T-helper 1 cell treated with Interleukin-12 subunit alpha and Interleukin-12 subunit beta and Interleukin-4 antibody, amounts not matched to agents 30 ng/mL and 1 ng/mL, for 36 hours (primary cell): ENCODE results near the gene CHCHD2. TPM values are rescaled to one million over a fixed set of nuclear protein-coding genes. Genes with fewer than 3 reads are reported as not detected.
"Not testable (repeated sequence)": the region's sequence is repeated elsewhere in the genome, so short reads cannot be mapped to it uniquely, and the experiment has no call there.

Experiments used
- intact Hi-C: fragments of 100-400 bp; cut with micrococcal nuclease; formaldehyde crosslinking; loops from one replicate; pipeline ENCODE4 v1.15.1; 2024
- total RNA-seq: library from RNA; stranded (reverse); gene quantifications from 2 replicates; pipeline ENCODE4 v1.2.3, GENCODE V29; 2022

Gene CHCHD2
- 473 and 479 TPM in 2 replicates for total RNA-seq

GRCh38 chr7:56106108-56107073 lies at the start of gene CHCHD2:
TSS of gene CHCHD2 (minus strand) at chr7:56106476. CDS start at chr7:56106413, 63 bp downstream.
- intact Hi-C loops = loop anchor here (1.0 kb wide), 10 partner anchors 42 to 1347 kb away; partner anchors contain the start of genes CCT6A, LANCL2, MRPS17 and PSPH

- intact Hi-C loops = not testable (repeated sequence)
These were observed 24.8 kb upstream of the CHCHD2 start for GRCh38 chr7:56131062-56131461.

GRCh38 chr7:56127241-56127975 lies 21.1 kb upstream of the CHCHD2 start:
- intact Hi-C loops = no loop called here

GRCh38 chr7:56125831-56126230 lies 19.6 kb upstream of the CHCHD2 start:
- intact Hi-C loops = no loop called here

GRCh38 chr7:56124981-56125380 lies 18.7 kb upstream of the CHCHD2 start:
- intact Hi-C loops = no loop called here

- intact Hi-C loops = no loop called here
These were observed 15.2 kb upstream of the CHCHD2 start for GRCh38 chr7:56121440-56121839.

GRCh38 chr7:56115852-56116538 lies 9.7 kb upstream of the CHCHD2 start, which contains the start of gene NUPR2:
TSS of gene NUPR2 (minus strand) at chr7:56116417. CDS start at chr7:56116314, 103 bp downstream.
- intact Hi-C loops = no loop called here

GRCh38 chr7:56112244-56112643 lies 6.0 kb upstream of the CHCHD2 start:
- intact Hi-C loops = not testable (repeated sequence)

GRCh38 chr7:56110611-56111010 lies 4.3 kb upstream of the CHCHD2 start:
- intact Hi-C loops = no loop called here

- intact Hi-C loops = no loop called here
These were observed 1.6 kb upstream of the CHCHD2 start for GRCh38 chr7:56107954-56108258.

GRCh38 chr7:56105508-56105907 lies 768 bp downstream of the CHCHD2 start:
- intact Hi-C loops = no loop called here

- intact Hi-C loops = not testable (repeated sequence)
These were observed 2.1 kb downstream of the CHCHD2 start for GRCh38 chr7:56104138-56104537.

GRCh38 chr7:56099653-56100052 lies 6.6 kb downstream of the CHCHD2 start:
- intact Hi-C loops = no loop called here

GRCh38 chr7:56098187-56099008 lies 7.9 kb downstream of the CHCHD2 start:
- intact Hi-C loops = not testable (repeated sequence)

- intact Hi-C loops = no loop called here
These were observed 8.6 kb downstream of the CHCHD2 start for GRCh38 chr7:56097700-56098099.

GRCh38 chr7:56092789-56093531 lies 13.3 kb downstream of the CHCHD2 start, which contains the start of gene PHKG1:
TSS of gene PHKG1 (minus strand) at chr7:56092952. CDS start at chr7:56088941, 4,011 bp downstream.
- intact Hi-C loops = no loop called here

GRCh38 chr7:56092388-56092787 lies 13.9 kb downstream of the CHCHD2 start:
- intact Hi-C loops = not testable (repeated sequence)

- intact Hi-C loops = no loop called here
These were observed 14.7 kb downstream of the CHCHD2 start for GRCh38 chr7:56091591-56091990.

GRCh38 chr7:56087445-56087844 lies 18.8 kb downstream of the CHCHD2 start:
- intact Hi-C loops = no loop called here

- intact Hi-C loops = no loop called here
These were observed 19.5 kb downstream of the CHCHD2 start for GRCh38 chr7:56086761-56087160.
